IPS-18a (cell line): ENCODE results near the gene PRICKLE1.
A peak's percentile ranks its signal among the peaks of the same experiment; 100 is the strongest.

Experiments used
- H3K27ac ChIP-seq: one replicate; pipeline ENCODE4 v1.5.1; 2013; ENCODE audit warnings: low read length
- H3K27me3 ChIP-seq: one replicate; pipeline ENCODE4 v1.6.1; 2013; ENCODE audit warnings: mild to moderate bottlenecking, low read length; ENCODE audit not compliant: control insufficient read depth, insufficient read depth
- H3K36me3 ChIP-seq: one replicate; pipeline ENCODE4 v1.6.1; 2013; ENCODE audit warnings: low read depth, low read length; ENCODE audit not compliant: control insufficient read depth
- H3K4me1 ChIP-seq: one replicate; pipeline ENCODE4 v1.6.1; 2013; ENCODE audit warnings: low read depth, low read length; ENCODE audit not compliant: control insufficient read depth
- H3K4me3 ChIP-seq: one replicate; pipeline ENCODE4 v1.5.1; 2013; ENCODE audit warnings: low read length
- H3K9ac ChIP-seq: one replicate; pipeline ENCODE4 v1.6.1; 2013; ENCODE audit warnings: mild to moderate bottlenecking, low read length, moderate library complexity
- H3K9me3 ChIP-seq: one replicate; pipeline ENCODE4 v1.6.1; 2013; ENCODE audit warnings: low read depth, low read length; ENCODE audit not compliant: control insufficient read depth

The PRICKLE1 gene

DNA sequence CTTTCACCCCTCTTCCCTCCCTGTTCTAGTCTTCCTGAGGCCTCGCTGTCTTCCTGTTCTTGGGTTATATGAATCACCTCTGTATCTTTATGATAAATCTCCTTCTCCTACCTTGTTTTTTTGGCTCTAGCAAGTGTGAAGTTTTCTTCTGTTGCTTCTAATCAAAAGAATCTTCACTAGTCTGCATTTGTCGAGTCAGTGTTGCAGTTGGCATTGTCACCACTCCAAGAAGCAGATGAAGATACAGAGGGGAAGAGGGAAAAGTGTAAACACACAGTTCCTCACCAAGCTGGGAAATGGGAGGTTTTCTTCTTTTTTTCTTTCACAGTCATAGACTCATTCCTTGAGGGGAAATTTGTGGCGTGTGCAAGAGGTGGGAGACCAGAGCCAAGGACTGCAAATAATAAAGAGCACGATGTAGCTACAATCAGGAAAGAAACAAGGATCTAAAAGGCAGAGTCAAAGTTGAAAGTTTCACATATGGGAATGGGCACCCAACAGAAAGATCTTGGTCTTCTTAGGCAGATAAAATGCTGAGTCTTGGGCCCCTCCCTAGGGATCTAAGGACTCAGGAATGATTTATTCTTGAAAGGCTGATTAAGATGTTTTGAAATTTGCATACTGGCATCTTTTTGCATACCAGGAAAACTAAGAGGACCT is 22.2 kb upstream of the PRICKLE1 start:
- H3K27me3 ChIP-seq = no peaks in the 10 kb centered on the region
- no peak overlapping the region for H3K9ac ChIP-seq
- no peaks in the 10 kb centered on the region for H3K4me1 ChIP-seq
- H3K4me3 ChIP-seq = no peak overlapping the region
- no peaks in the 10 kb centered on the region for H3K9me3 ChIP-seq
- H3K27ac ChIP-seq = no peak overlapping the region
- no peaks in the 10 kb centered on the region for H3K36me3 ChIP-seq

DNA sequence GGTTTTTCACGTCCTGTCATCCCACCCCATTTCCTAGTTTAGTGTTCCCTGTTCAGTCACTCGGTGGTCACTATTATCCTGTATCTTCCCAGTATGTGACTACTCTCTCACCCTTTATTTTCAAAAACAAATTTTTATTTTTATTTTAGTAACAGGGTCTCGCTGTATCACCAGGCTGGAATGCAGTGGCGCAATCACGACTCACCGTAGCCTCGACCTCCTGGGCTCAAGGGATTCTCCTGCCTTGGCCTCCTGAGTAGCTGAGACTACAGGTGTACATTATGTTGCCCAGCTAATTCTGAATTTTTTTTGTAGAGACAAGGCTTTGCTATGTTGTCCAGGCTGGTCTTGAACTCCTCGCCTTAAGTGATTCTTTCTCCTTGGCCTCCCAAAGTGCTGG is 20.1 kb upstream of the PRICKLE1 start:
- no peaks in the 10 kb centered on the region for H3K4me1 ChIP-seq
- H3K4me3 ChIP-seq = no peak overlapping the region
- H3K36me3 ChIP-seq = no peaks in the 10 kb centered on the region
- H3K9ac ChIP-seq = no peak overlapping the region
- no peaks in the 10 kb centered on the region for H3K27me3 ChIP-seq
- no peak overlapping the region for H3K27ac ChIP-seq
- H3K9me3 ChIP-seq = no peaks in the 10 kb centered on the region

DNA sequence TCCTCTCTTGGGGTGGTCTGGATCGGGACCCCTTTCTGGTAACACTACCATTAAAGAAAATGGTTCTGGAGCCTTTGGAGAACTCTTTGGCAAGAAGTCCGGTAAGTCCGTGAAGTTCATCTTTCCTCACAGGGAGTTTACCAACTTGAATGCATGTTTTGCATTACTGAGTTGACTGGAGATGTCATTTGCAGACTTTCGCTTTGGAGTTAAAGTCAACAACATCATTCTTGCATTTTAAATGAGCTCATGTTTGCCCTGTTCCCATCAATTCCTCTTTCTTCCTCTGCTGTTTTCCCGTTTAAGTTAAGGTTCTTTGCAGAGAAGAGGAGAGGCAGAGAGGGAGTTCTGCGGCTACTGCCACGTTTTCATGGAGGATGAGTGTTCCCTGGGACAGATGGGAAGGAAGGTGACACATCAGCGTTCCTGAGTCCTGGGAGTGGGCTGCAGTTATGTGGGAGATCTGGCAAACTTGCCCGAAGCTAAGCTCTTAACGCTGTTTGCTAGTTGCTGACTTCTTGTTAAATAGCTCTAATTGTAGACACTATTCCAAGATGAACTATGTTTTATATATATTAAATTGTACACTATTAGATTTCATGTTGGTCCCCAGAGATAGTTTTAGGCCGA is 18.8 kb upstream of the PRICKLE1 start:
- no peak overlapping the region for H3K4me3 ChIP-seq
- H3K9me3 ChIP-seq = no peaks in the 10 kb centered on the region
- H3K9ac ChIP-seq = no peak overlapping the region
- peaks cover 7% of the 10 kb centered on the region for H3K4me1 ChIP-seq
- no peaks in the 10 kb centered on the region for H3K36me3 ChIP-seq
- H3K27me3 ChIP-seq = no peaks in the 10 kb centered on the region
- no peak overlapping the region for H3K27ac ChIP-seq

DNA sequence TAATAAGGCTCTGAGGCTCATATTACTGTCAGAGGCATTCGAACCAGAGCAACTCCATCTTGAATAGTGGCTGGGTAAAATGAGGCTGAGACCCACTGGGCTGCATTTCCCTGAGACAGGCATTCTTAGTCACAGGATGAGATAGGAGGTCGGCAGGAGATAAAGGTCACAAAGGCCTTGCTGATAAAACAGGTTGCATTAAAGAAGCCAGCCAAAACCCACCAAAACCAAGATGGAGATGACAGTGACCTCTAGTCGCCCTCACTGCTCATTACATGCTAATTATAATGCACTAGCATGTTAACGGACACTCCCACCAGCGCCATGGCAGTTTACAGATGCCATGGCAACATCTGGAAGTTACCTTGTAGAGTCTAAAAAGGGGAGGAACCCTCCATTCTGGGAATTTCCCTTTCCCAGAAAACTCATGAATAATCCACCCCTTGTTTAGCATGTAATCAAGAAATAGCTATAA is 18.1 kb upstream of the PRICKLE1 start:
- Histone ChIP-seq H3K9ac (no peak overlapping the region), H3K4me3 (no peak overlapping the region), H3K27me3 (no peaks in the 10 kb centered on the region), H3K9me3 (no peaks in the 10 kb centered on the region), H3K36me3 (no peaks in the 10 kb centered on the region), H3K4me1 (peaks cover 14% of the 10 kb centered on the region), H3K27ac (no peak overlapping the region)

DNA sequence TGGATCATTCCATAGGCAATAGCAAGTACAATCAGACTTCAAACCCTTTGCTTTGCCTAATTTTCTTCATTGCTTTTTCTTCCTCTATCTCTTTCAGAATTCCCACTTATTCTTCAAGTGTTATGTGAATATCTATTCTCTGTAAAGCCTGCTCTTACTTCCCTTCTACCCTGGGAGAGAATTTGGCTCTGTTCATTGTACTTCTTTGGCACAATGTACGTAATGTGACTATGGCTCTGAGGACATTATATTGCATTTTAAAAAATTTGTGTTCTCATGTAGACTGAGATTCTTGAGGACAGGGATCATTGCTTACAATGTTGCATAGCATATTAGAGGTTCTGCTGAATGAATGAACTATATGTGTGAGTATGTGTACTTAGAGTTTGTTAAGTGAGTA is 16.9 kb upstream of the PRICKLE1 start:
- H3K4me1 ChIP-seq = peaks cover 15% of the 10 kb centered on the region
- no peak overlapping the region for H3K27ac ChIP-seq
- no peak overlapping the region for H3K4me3 ChIP-seq
- H3K9ac ChIP-seq = no peak overlapping the region
- no peaks in the 10 kb centered on the region for H3K27me3 ChIP-seq
- H3K9me3 ChIP-seq = no peaks in the 10 kb centered on the region
- no peaks in the 10 kb centered on the region for H3K36me3 ChIP-seq

DNA sequence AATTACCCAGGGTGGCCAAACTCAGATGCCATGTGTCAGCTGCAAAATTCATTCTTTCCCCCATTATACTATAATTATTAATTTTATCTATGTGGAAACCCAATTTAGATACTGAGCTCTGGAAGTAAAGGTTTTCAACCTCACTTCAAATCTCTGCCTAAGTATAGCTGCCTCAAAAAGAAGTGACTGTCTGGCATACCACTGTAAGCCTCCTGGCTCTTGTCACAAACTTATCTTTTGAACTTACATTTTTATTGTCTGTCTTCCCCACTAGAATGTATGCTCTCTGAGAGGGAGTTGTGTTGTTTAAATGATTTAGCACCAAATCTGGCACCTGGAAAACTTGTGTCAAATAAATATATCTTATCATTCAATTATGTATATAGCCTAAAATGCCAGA is 16.1 kb upstream of the PRICKLE1 start:
- Histone ChIP-seq H3K9ac (no peak overlapping the region), H3K4me1 (peaks cover 15% of the 10 kb centered on the region), H3K27me3 (no peaks in the 10 kb centered on the region), H3K27ac (no peak overlapping the region), H3K9me3 (no peaks in the 10 kb centered on the region), H3K36me3 (no peaks in the 10 kb centered on the region), H3K4me3 (no peak overlapping the region)

DNA sequence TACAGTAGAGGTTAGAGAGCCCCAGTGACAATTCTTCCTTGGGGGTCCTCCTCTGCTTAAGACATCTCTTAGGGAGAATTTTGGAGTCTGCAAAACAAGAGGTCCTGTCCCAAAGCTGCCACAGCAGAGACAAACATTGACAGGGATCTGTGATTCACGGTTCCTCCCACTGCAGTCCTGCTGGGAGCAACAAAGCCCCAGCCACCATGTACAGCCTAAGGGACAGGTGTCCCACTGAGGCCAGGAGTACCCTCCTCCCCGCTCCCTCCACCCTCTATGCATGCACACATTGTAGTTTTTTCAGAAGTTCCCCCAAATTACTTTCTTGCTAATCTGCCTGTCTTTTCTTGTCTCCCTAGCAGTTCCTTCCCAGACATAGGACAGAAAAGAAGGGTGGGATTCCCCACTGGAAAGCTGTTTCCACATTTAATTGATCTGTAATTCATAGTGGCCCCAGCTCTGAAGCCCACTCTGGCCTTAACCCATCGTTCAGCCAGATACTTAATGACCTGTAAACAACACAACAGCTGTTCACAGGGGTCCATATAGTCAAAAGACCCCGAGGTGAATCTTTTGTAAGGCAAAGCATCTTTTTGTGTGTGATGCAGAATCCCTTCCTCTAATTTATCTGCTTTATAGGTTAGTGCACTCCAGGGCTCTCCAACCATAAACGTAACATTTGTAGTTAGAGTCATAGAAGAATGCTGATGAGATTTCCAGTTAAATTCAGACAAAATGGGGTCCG is 13.9 kb upstream of the PRICKLE1 start:
- Histone ChIP-seq H3K9me3 (no peaks in the 10 kb centered on the region), H3K4me1 (peaks cover 15% of the 10 kb centered on the region), H3K9ac (no peak overlapping the region), H3K4me3 (no peak overlapping the region), H3K36me3 (no peaks in the 10 kb centered on the region), H3K27ac (no peak overlapping the region), H3K27me3 (no peaks in the 10 kb centered on the region)

DNA sequence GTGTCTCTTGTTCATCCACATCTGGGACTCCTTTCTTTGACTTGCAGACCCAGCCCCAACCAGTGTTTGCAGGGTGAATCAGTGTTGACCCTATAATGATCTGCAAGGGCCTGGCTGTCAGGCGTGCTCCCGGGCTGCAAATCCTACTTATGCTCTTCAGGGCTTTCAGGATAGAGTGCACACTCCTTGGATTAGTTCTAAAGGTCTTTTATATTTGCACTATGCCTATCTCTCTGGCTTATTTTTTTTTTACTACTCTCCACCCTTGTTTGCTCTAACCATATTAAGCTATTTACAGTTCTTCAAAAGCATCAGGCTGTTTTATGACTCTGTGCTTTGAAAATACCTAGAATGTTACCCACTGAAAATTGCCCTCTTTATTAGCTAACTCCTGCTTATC is 4.3 kb upstream of the PRICKLE1 start:
- H3K9ac ChIP-seq = no peak overlapping the region
- H3K9me3 ChIP-seq = no peaks in the 10 kb centered on the region
- H3K4me3 ChIP-seq = no peak overlapping the region
- no peak overlapping the region for H3K27ac ChIP-seq
- H3K4me1 ChIP-seq = no peaks in the 10 kb centered on the region
- no peaks in the 10 kb centered on the region for H3K36me3 ChIP-seq
- H3K27me3 ChIP-seq = peaks cover 38% of the 10 kb centered on the region

DNA sequence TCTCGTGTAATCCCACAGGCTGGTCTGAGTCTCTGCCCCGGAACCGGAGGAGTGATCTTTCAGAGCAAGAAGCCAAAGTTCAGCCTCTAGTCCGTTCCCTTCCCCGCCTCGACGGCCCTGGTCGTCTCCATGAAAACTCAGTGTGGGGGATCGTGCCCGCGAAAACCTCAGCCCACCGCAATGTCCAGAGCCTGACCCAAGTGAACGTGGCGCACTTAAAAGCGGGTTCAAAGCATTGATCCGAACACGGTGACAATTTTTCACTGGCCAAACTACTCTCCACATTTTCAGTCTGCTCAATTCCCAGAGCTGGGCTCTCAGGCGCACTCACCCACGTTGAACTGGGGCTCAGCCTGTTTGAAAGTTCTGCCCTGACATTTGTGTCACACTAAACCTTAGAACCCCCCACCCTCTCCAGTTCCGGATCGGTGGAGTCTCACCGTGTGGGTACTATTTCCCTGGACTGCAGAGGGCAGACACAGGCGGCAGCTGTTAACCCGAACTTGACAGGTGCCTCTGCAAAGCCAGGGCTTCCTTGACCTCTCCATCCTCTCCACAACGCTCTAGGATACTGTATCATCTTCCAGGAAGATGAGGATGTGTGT is 886 bp upstream of the PRICKLE1 start:
- peak overlapping the region; percentile 64 for H3K4me3 ChIP-seq
- H3K9ac ChIP-seq = peak overlapping the region; percentile 42
- H3K27me3 ChIP-seq = peaks cover 56% of the 10 kb centered on the region
- H3K36me3 ChIP-seq = no peaks in the 10 kb centered on the region
- no peak overlapping the region for H3K27ac ChIP-seq
- peaks cover 10% of the 10 kb centered on the region for H3K4me1 ChIP-seq
- no peaks in the 10 kb centered on the region for H3K9me3 ChIP-seq

DNA sequence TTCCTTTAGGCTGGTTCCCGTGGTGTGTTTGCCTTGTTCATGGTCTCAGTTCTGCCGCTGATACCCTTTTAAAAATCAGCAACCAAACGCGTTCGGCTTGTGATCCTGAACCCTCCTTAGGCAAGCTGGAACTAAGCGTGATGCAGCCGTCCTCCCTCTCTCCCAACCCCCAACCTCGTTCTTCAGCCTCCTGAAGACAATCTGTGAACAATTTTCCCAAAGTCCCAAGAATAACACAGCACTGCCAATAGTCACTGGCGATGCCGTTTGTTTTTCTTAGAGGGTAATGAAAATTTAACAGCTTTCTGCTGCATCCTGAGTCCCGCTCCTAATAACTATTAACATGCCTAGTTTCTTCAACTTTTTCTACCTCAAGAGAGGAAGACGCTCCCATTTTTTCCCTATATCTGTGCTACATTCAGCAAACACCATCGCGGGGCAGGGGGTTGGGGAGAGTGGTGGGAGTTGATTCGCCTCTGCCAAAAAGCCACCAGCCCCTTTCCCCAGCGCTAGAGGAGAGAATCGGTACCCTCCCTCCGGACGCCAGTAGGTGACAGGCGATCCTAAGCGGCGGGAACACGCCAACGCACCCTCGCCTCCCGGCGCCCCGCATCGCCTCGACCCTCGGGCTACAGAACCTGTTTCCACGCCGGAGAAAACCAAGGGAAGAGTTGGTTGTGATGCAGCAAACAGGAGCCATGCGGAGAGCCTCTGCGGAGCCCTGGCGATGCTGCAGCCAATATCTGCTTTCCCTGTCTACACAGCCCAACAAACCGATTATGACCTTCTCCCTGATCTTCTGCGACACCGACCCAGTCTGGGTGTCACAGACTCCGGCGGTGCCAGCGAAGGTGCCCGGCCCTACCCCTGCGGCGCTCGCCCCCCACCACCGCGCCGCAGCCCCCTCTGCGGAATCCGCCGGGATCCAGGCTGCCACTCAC is 752 bp downstream of the PRICKLE1 start:
- Histone ChIP-seq H3K4me1 (peaks cover 10% of the 10 kb centered on the region), H3K27ac (no peak overlapping the region), H3K9me3 (no peaks in the 10 kb centered on the region), H3K36me3 (no peaks in the 10 kb centered on the region), H3K9ac (no peak overlapping the region), H3K4me3 (peak overlapping the region; percentile 77), H3K27me3 (peaks cover 56% of the 10 kb centered on the region)
